HG02763 (cell line): Measurements from ENCODE around the gene PFKFB3.

Experiments used
- ATAC-seq: cut with Tn5 transposase; IDR thresholded peaks from one replicate; pipeline ENCODE4 v1.9.1; 2021; ENCODE audit warnings: mild to moderate bottlenecking, moderate library complexity; ENCODE audit not compliant: unreplicated experiment

Gene PFKFB3

GRCh38 chr10:6218692-6219493, 16.2 kb downstream of the PFKFB3 start:
- no peak for ATAC-seq

GRCh38 chr10:6219494-6219836, 16.7 kb downstream of the PFKFB3 start:
- ATAC-seq, result no peak

- ATAC-seq, result no peak
Measured at GRCh38 chr10:6220418-6221191, 17.9 kb downstream of the PFKFB3 start.

- ATAC-seq, result no peak
Measured at GRCh38 chr10:6221192-6221940, 18.6 kb downstream of the PFKFB3 start.

- ATAC-seq, result no peak
Measured at GRCh38 chr10:6221971-6222751, 19.4 kb downstream of the PFKFB3 start.

GRCh38 chr10:6222755-6223154, 20.0 kb downstream of the PFKFB3 start:
- ATAC-seq, result no peak

- ATAC-seq, result no peak
Measured at GRCh38 chr10:6223981-6224380, 21.2 kb downstream of the PFKFB3 start.

GRCh38 chr10:6224781-6225180, 22.0 kb downstream of the PFKFB3 start:
- ATAC-seq, result no peak

GRCh38 chr10:6225263-6225814, 22.6 kb downstream of the PFKFB3 start:
- no peak for ATAC-seq

- ATAC-seq, result no peak
Measured at GRCh38 chr10:6226216-6226615, 23.5 kb downstream of the PFKFB3 start.

- no peak for ATAC-seq
Measured at GRCh38 chr10:6227346-6227745, 24.6 kb downstream of the PFKFB3 start.

- ATAC-seq, result no peak
Measured at GRCh38 chr10:6228010-6228511, 25.3 kb downstream of the PFKFB3 start.

GRCh38 chr10:6228647-6229046, 25.9 kb downstream of the PFKFB3 start:
- no peak for ATAC-seq

GRCh38 chr10:6229290-6229689, 26.6 kb downstream of the PFKFB3 start:
- no peak for ATAC-seq

GRCh38 chr10:6229746-6230145, 27.0 kb downstream of the PFKFB3 start:
- no peak for ATAC-seq

- no peak for ATAC-seq
Measured at GRCh38 chr10:6230315-6230714, 27.6 kb downstream of the PFKFB3 start.

GRCh38 chr10:6231146-6231545, 28.4 kb downstream of the PFKFB3 start:
- ATAC-seq, result no peak

GRCh38 chr10:6231730-6232129, 29.0 kb downstream of the PFKFB3 start:
- no peak for ATAC-seq

GRCh38 chr10:6232225-6232807, 29.6 kb downstream of the PFKFB3 start:
- ATAC-seq, result no peak
